DOHH2 (cell line): ENCODE measurements around the gene PHF13.

Experiments
- CTCF ChIP-seq: fragments of 200-600 bp; sonication (generic); IDR thresholded peaks from one replicate; pipeline ENCODE4 v1.5.1; 2014; ENCODE audit warnings: antibody characterized with exemption, mild to moderate bottlenecking, low read depth, low read length; ENCODE audit not compliant: poor library complexity, severe bottlenecking
- EZH2phosphoT487 ChIP-seq: fragments of 200-600 bp; sonication (generic); IDR thresholded peaks from 2 replicates; pipeline ENCODE4 v1.6.1; 2017; ENCODE audit warnings: borderline replicate concordance, mild to moderate bottlenecking, antibody characterized with exemption, low read length, moderate library complexity, mixed read lengths

GRCh38 chr1:6614019-6614928 is 743 bp downstream of the PHF13 start:
- TF ChIP-seq CTCF (no peak), EZH2phosphoT487 (no peak)
